GM12874 (cell line): Measurements from ENCODE around the gene WDR26.

Experiments used
- CTCF ChIP-seq: IDR thresholded peaks from 2 replicates; pipeline ENCODE4 v1.5.1; 2011; ENCODE audit warnings: low read depth, mild to moderate bottlenecking, control low read depth, low read length, moderate library complexity; ENCODE audit not compliant: insufficient read depth

Gene WDR26

GRCh38 chr1:224434691-224435317, at the start of gene WDR26:
TSS of gene WDR26 (minus strand) at chr1:224434797.
- TF ChIP-seq CTCF, result no peak

GRCh38 chr1:224482619-224483018, 48.0 kb upstream of the WDR26 start:
- TF ChIP-seq CTCF, result no peak

- no peak for TF ChIP-seq CTCF
Observed at GRCh38 chr1:224481601-224482000, 47.0 kb upstream of the WDR26 start.

- no peak for TF ChIP-seq CTCF
Observed at GRCh38 chr1:224472806-224473205, 38.2 kb upstream of the WDR26 start.

- no peak for TF ChIP-seq CTCF
Observed at GRCh38 chr1:224466154-224466553, 31.6 kb upstream of the WDR26 start.

GRCh38 chr1:224459966-224460365, 25.4 kb upstream of the WDR26 start:
- TF ChIP-seq CTCF, result no peak

GRCh38 chr1:224458996-224459395, 24.4 kb upstream of the WDR26 start:
- no peak for TF ChIP-seq CTCF
